Natural killer cell (primary cell): ENCODE results near the gene ALK. TPM values are rescaled to one million over a fixed set of nuclear protein-coding genes. Genes with fewer than 3 reads are reported as not detected.

Experiments used
- ATAC-seq, 3 donors: fragments of 150-1000 bp in 2 of 3; fragments of 200-7000 bp in 1 of 3; cut with Tn5 transposase; 1 replicate in 1 of 3; 2 replicates in 2 of 3; pipeline ENCODE4 v1.10.0; 2021; ENCODE audit warnings: mild to moderate bottlenecking in 2 of 3, moderate library complexity in 2 of 3
- DNase-seq, 2 donors: peaks; one replicate each; pipeline versions ENCODE4 v3.0.0 to v3.0.0-alpha.2; 2013 to 2021; ENCODE audit warnings: mixed read lengths in 1 of 2
- H3K27ac ChIP-seq: one replicate; pipeline ENCODE4 v1.5.1; 2013; ENCODE audit warnings: mild to moderate bottlenecking, low read length
- H3K27me3 ChIP-seq: one replicate; pipeline ENCODE4 v1.6.1; 2013; ENCODE audit warnings: low read length; ENCODE audit not compliant: control insufficient read depth, insufficient read depth
- H3K36me3 ChIP-seq: one replicate; pipeline ENCODE4 v1.6.1; 2013; ENCODE audit warnings: low read length; ENCODE audit not compliant: control insufficient read depth, insufficient read depth
- H3K4me1 ChIP-seq: one replicate; pipeline ENCODE4 v1.6.1; 2013; ENCODE audit warnings: low read length; ENCODE audit not compliant: control insufficient read depth, insufficient read depth
- H3K4me3 ChIP-seq: one replicate; pipeline ENCODE4 v1.5.1; 2013; ENCODE audit warnings: low read length
- H3K9me3 ChIP-seq: one replicate; pipeline ENCODE4 v1.6.1; 2013; ENCODE audit warnings: low read length; ENCODE audit not compliant: control insufficient read depth, insufficient read depth
- H3K27ac Mint-ChIP-seq, 2 donors: one replicate each; pipeline ENCODE4 v1.8.0; 2022; ENCODE audit warnings: mild to moderate bottlenecking in 2 of 2, mixed read lengths in 2 of 2, moderate library complexity in 1 of 2
- H3K27me3 Mint-ChIP-seq, 2 donors: one replicate each; pipeline ENCODE4 v1.8.0; 2022; ENCODE audit warnings: low read depth in 2 of 2, mixed read lengths in 2 of 2
- H3K36me3 Mint-ChIP-seq: one replicate; pipeline ENCODE4 v1.8.0; 2022; ENCODE audit warnings: mixed read lengths
- H3K4me1 Mint-ChIP-seq, 2 donors: one replicate each; pipeline ENCODE4 v1.8.0; 2022; ENCODE audit warnings: mixed read lengths in 2 of 2
- H3K4me3 Mint-ChIP-seq: one replicate; pipeline ENCODE4 v1.8.0; 2022; ENCODE audit warnings: mild to moderate bottlenecking, moderate library complexity, mixed read lengths
- H3K9me3 Mint-ChIP-seq, 2 donors: one replicate each; pipeline ENCODE4 v1.8.0; 2022; ENCODE audit warnings: mixed read lengths in 2 of 2
- WGBS: methylation state at CpG from one replicate; pipeline ENCODE4 v1.1.7; 2013; ENCODE audit warnings: missing lambda C conversion rate; ENCODE audit not compliant: insufficient coverage; 5-methylcytosine and 5-hydroxymethylcytosine counted together
- intact Hi-C: fragments of 100-400 bp; cut with micrococcal nuclease; formaldehyde crosslinking; loops from one replicate; pipeline ENCODE4 v1.14.2; 2022
- total RNA-seq, 4 donors: library from RNA; stranded (reverse); fragments of 120-200 nt in 1 of 4; gene quantifications; one replicate each; pipeline versions ENCODE4 v1.2.3 to v1.2.4, GENCODE V29; 2013 to 2022
- TF ChIP-seq, protein P1 (sequence below): fragments of 200-600 bp; IDR thresholded peaks from one replicate; pipeline ENCODE4 v1.8.0; 2022; ENCODE audit warnings: antibody characterized with exemption

The ALK gene
- total RNA-seq, 3 donors from 2014 or later (not counting 1 experiment from before 2014, with no cell fraction given), result not detected

DNA sequence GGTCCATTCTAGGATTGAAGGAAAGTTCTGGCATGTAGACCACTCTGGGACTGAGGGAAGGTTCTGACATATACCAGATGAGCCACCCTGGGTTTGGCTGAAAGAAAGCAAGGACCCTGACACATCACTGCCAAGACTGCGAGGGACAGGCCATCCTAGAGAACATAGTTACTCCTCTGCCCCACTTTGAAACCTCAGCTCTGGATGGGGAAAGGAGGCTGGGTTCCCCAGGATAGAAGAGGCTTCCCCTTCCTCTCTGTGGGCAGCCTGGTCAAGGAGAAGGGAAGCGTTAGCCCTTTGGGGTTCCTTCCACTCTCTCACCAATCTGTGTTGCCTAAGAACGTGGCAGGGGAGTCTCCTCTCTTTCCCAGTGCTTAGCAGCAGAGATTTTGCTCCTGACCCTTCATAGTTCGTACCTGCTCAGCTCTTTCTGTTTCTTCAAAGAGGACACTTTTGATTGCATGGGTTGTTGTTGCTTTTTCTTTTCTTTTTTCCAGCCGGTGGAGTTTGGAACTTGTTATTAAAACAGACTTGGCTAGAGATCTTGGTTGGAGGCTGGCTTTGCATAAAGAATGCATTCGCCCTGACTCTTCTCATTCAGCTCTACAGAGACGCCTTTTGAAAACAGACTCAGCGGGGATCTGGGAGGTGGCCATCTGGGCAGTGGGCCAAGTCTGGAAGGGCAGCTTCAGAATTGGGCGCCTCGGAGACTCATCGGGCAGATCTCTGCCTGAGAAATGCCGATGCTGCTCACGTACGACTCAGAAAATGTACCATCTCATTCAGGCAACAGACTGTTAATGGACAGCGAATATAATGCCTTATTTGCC is 640.1 kb downstream of the ALK start:
- no peaks in the 10 kb centered on the region for H3K4me1 ChIP-seq
- no peak overlapping the region for H3K27ac ChIP-seq
- TF ChIP-seq, protein P1, sequence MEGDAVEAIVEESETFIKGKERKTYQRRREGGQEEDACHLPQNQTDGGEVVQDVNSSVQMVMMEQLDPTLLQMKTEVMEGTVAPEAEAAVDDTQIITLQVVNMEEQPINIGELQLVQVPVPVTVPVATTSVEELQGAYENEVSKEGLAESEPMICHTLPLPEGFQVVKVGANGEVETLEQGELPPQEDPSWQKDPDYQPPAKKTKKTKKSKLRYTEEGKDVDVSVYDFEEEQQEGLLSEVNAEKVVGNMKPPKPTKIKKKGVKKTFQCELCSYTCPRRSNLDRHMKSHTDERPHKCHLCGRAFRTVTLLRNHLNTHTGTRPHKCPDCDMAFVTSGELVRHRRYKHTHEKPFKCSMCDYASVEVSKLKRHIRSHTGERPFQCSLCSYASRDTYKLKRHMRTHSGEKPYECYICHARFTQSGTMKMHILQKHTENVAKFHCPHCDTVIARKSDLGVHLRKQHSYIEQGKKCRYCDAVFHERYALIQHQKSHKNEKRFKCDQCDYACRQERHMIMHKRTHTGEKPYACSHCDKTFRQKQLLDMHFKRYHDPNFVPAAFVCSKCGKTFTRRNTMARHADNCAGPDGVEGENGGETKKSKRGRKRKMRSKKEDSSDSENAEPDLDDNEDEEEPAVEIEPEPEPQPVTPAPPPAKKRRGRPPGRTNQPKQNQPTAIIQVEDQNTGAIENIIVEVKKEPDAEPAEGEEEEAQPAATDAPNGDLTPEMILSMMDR, result no peak
- H3K27me3 ChIP-seq, result no peaks in the 10 kb centered on the region
- 82% methylated on average over 14 of the region's 15 CpGs for WGBS
- H3K36me3 ChIP-seq, result no peaks in the 10 kb centered on the region
- no peaks in the 10 kb centered on the region for H3K36me3 Mint-ChIP-seq
- DNase-seq (no peak), ATAC-seq (no peak)
- H3K9me3 Mint-ChIP-seq, result no peaks in the 10 kb centered on the region
- H3K4me3 ChIP-seq, result no peak overlapping the region
- peaks cover 0 to 5% of the 10 kb centered on the region in 2 donors for H3K4me1 Mint-ChIP-seq
- peaks cover 22 to 38% of the 10 kb centered on the region in 2 donors for H3K27me3 Mint-ChIP-seq
- no peak overlapping the region for H3K27ac Mint-ChIP-seq
- intact Hi-C loops, result no loop called here
- H3K9me3 ChIP-seq, result no peaks in the 10 kb centered on the region
- no peak overlapping the region for H3K4me3 Mint-ChIP-seq

- no peak for DNase-seq
- WGBS, result 90% methylated on average over 9 of the region's 9 CpGs
- no peak overlapping the region for H3K27ac Mint-ChIP-seq
- intact Hi-C loops, result no loop called here
- ATAC-seq, result no peak
- H3K27me3 ChIP-seq, result no peaks in the 10 kb centered on the region
- H3K36me3 ChIP-seq, result no peaks in the 10 kb centered on the region
- H3K36me3 Mint-ChIP-seq, result no peaks in the 10 kb centered on the region
- TF ChIP-seq, protein P1, result no peak
- no peak overlapping the region for H3K27ac ChIP-seq
- peaks cover 0 to 5% of the 10 kb centered on the region in 2 donors for H3K4me1 Mint-ChIP-seq
- no peak overlapping the region for H3K4me3 Mint-ChIP-seq
- no peaks in the 10 kb centered on the region for H3K9me3 ChIP-seq
- H3K27me3 Mint-ChIP-seq, result peaks cover 21 to 44% of the 10 kb centered on the region in 2 donors
- H3K4me3 ChIP-seq, result no peak overlapping the region
- no peaks in the 10 kb centered on the region for H3K9me3 Mint-ChIP-seq
- no peaks in the 10 kb centered on the region for H3K4me1 ChIP-seq
These were observed 642.4 kb downstream of the ALK start for GRCh38 chr2:29278966-29279365.

DNA sequence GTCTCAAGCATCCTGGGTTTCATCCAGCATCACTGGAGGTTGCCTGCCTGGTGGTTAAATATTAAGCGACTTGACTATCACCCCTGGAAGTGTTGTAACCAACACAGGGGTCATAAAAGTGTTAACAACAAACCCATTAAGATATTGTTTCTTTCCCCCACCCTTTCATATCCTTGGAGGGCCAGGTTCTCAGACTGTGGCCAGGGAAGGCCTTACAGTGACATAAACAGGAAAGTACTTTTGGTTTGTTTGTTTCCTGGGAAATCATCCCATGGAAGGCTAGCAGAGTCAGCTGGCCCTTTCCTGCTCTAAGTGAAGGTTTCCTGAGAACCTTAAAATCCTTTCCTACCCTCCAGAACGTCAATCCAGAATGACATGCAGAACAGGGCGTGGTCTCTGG is 645.2 kb downstream of the ALK start:
- 44% methylated on average over 3 of the region's 3 CpGs for WGBS
- DNase-seq (no peak), ATAC-seq (no peak)
- no peaks in the 10 kb centered on the region for H3K9me3 Mint-ChIP-seq
- no peak overlapping the region for H3K27ac Mint-ChIP-seq
- H3K4me1 Mint-ChIP-seq, result peaks cover 0 to 5% of the 10 kb centered on the region in 2 donors
- TF ChIP-seq, protein P1, result no peak
- no peaks in the 10 kb centered on the region for H3K36me3 Mint-ChIP-seq
- Histone ChIP-seq H3K36me3 (no peaks in the 10 kb centered on the region), H3K9me3 (no peaks in the 10 kb centered on the region), H3K27me3 (no peaks in the 10 kb centered on the region), H3K27ac (no peak overlapping the region), H3K4me3 (no peak overlapping the region), H3K4me1 (no peaks in the 10 kb centered on the region)
- H3K4me3 Mint-ChIP-seq, result no peak overlapping the region
- intact Hi-C loops, result no loop called here
- H3K27me3 Mint-ChIP-seq, result peaks cover 23 to 49% of the 10 kb centered on the region in 2 donors
